HG03103 (cell line): ENCODE results near the gene CRIP1.

Experiments used
- ATAC-seq: cut with Tn5 transposase; IDR thresholded peaks from one replicate; pipeline ENCODE4 v1.9.1; 2021; ENCODE audit warnings: low read depth; ENCODE audit not compliant: unreplicated experiment

CRIP1 gene

GRCh38 chr14:105486163-105486973, at the start of gene CRIP1:
Gene CRIP1 (plus strand): TSS chr14:105486886. CDS start chr14:105487260, 374 bp downstream.
- ATAC-seq = no peak

GRCh38 chr14:105436891-105437722, 49.6 kb upstream of the CRIP1 start:
- ATAC-seq = no peak

- ATAC-seq = no peak
These were observed 48.8 kb upstream of the CRIP1 start for GRCh38 chr14:105437723-105438500.

- ATAC-seq = no peak
These were observed 47.5 kb upstream of the CRIP1 start for GRCh38 chr14:105439179-105439578.

- no peak for ATAC-seq
These were observed 46.8 kb upstream of the CRIP1 start for GRCh38 chr14:105439710-105440553.

DNA sequence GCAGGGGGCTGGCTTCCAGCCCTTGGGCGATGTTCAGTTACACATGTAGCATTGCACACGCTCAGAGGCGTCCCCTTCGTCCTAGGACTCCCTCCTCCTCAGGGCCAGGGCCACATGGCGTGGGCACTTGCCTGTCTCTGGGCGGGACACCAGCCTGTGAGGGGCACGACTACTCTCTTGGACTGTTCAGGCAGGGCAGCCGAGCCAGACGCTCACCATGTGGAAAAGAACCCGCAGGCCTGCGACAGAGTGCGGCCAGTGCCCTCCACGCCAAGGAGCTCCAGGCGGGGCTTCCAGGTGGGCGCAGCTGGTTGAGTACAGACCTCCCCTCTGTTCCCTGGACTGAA, 46.2 kb upstream of the CRIP1 start:
- no peak for ATAC-seq

DNA sequence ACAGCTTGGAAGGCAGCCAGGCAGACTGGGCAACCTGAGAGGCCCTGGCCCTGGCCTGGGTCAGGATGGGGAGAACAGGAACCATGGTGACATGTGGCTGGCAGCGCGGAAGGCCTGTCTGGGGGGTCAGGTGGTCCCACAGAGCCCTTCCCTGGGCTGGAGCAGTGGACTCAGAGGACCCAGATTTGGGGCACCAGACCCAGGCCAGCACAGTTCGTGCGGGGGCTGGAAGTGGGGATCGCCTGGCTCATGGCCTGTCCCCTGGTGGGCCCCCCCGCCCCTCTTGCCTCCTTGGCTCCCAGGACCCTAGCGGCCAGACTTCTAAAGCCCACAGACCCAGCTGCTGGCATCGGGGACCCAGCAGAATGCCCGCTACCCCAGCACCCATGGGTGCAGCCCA, 45.7 kb upstream of the CRIP1 start:
- ATAC-seq = no peak

DNA sequence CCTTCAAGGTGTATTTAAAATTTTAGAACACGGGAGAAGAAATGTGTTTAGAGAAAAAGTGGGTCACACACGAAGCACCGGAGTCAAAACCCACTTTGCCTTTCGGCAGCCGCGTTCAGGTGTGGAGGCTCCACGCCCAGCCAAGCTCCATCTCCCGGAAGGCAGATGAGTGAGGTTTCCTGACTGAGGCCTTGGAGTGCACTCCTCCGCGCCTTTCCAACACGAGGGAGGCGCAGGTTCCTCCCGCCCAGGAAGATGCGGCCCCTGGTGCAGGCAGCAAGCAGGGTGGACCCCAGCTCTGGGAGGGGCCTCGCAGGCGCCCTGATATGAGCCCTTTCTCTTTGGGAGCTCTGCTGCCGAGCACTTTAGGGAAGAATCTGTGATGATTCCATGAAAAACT, 44.6 kb upstream of the CRIP1 start:
- no peak for ATAC-seq

DNA sequence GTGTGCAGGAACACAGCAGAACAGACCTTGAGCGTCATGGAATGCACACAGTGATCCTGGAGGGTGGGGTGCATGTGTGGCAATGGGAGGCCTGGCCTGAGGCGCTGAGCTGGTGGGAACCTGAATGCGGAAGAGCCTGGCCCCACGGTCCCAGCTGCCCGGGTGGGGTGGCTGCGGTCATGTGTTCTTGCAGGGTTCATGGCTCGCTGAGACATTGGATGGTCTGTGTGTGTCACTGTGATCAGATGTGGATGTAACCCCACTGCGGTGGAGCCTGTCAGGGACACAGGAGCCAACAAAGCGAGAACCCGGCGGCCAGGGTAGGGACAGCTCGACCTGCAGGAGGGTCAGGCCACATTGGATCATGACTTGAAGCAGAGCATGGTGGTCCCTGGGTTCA, 43.9 kb upstream of the CRIP1 start:
- ATAC-seq = no peak

DNA sequence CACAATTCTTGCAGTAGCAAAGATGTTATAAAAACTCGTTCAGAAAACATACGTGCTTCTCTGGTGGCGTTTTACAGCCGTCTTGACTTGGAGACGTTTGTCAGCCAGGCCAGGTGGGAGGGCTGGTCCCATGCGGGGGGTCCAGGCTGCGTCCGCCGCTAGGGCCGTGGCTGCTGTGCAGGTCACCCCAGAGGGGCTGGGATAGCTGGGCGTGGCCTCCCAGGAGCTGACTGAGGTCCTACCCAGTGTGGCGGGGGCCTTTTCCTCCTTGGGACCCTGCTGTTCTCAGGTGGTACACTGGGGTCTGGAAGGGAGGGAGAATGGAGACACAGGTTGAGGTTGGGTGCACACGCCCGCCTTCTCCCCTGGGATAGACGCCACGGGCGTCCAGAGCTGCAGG, 41.8 kb upstream of the CRIP1 start:
- ATAC-seq = no peak

- no peak for ATAC-seq
These were observed 41.4 kb upstream of the CRIP1 start for GRCh38 chr14:105445290-105445689.

GRCh38 chr14:105445901-105446845, 40.5 kb upstream of the CRIP1 start:
- no peak for ATAC-seq

DNA sequence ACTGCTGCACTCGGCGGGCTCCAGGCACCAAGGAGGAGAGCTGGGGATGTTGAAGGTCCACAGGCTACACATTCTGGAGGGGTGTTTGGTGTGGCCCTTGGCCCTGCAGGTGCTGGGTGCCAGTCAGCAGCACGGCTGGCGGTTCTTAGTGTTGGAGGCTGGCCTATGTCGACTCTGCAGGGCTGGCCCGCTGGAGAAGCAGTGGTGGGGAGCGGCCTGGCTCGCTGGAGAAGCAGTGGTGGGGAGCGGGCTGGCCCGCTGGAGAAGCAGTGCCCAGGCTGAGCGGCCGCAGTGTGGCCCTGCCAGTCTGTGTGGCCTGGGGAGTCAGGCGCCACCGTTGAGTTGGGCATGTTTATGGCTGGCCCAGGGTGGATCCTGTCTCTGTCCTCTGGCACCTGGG, 39.7 kb upstream of the CRIP1 start:
- ATAC-seq = no peak

- no peak for ATAC-seq
These were observed 38.7 kb upstream of the CRIP1 start for GRCh38 chr14:105447651-105448640.

DNA sequence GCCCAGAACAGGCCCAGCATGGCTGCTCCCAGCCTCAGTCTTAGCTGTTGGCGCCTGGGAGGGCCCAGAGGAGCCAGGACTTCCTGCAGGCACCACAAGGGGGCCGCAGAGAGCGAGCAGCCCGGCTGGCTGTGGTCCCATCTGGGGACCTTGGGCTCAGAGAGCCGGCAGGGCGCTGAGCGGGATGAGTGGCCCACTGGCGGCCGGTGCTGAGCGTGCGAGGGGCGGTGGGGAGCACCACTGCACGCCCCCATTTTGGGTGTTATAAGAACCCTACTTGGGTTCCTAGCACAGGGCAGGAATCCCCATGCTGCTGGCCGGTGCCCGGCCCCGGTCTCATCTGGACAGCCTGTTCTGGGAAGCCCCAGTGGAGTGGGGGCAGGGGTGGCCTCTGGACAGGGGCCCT, 38.0 kb upstream of the CRIP1 start:
- peak; percentile 61 for ATAC-seq

- no peak for ATAC-seq
These were observed 37.2 kb upstream of the CRIP1 start for GRCh38 chr14:105449276-105450122.

GRCh38 chr14:105450123-105450505, 36.6 kb upstream of the CRIP1 start:
- no peak for ATAC-seq
